ACC112 (cell line): ENCODE data around the gene PKM.
"Not testable (repeated sequence)": the region's sequence is repeated elsewhere in the genome, so short reads cannot be mapped to it uniquely, and the experiment has no call there.

Source experiments
- H2AFZ ChIP-seq: fragments of 200-600 bp; sonication (generic); one replicate; pipeline ENCODE4 v1.6.0; 2017; ENCODE audit warnings: antibody characterized with exemption, low read length; ENCODE audit not compliant: unreplicated experiment
- H3K27ac ChIP-seq: fragments of 200-600 bp; sonication (generic); 2 replicates; pipeline ENCODE4 v1.5.1; 2014; ENCODE audit warnings: low read depth, mild to moderate bottlenecking, antibody characterized with exemption, low read length, moderate library complexity
- H3K27me3 ChIP-seq: fragments of 200-600 bp; sonication (generic); 2 replicates; pipeline ENCODE4 v1.6.1; 2014; ENCODE audit warnings: mild to moderate bottlenecking, antibody characterized with exemption, low read length, moderate library complexity, mixed read lengths; ENCODE audit not compliant: insufficient read depth
- H3K36me3 ChIP-seq: fragments of 200-600 bp; sonication (generic); 2 replicates; pipeline ENCODE4 v1.6.1; 2016; ENCODE audit warnings: mild to moderate bottlenecking, antibody characterized with exemption, low read length, moderate library complexity, mixed read lengths; ENCODE audit not compliant: insufficient read depth
- H3K4me1 ChIP-seq: fragments of 200-600 bp; sonication (generic); one replicate; pipeline ENCODE4 v1.6.1; 2016; ENCODE audit warnings: low read length, mixed read lengths; ENCODE audit not compliant: insufficient read depth, unreplicated experiment, control insufficient read depth
- H3K4me3 ChIP-seq: fragments of 200-600 bp; sonication (generic); 2 replicates; pipeline ENCODE4 v1.5.1; 2014; ENCODE audit warnings: mild to moderate bottlenecking, low read depth, low read length
- H3K79me2 ChIP-seq: fragments of 200-600 bp; sonication (generic); one replicate; pipeline ENCODE4 v1.6.0; 2016; ENCODE audit warnings: low read length; ENCODE audit not compliant: control insufficient read depth, unreplicated experiment, insufficient read depth

The PKM gene

GRCh38 chr15:72231066-72231832, at the start of gene PKM:
TSS of gene PKM (minus strand) at chr15:72231190. CDS start at chr15:72219097, 12,093 bp downstream.
- H3K27ac ChIP-seq = peak within 1 kb of the TSS; percentile 96
- peak within 1 kb of the TSS; percentile 29 for H2AFZ ChIP-seq
- no peaks in the 10 kb centered on the region for H3K27me3 ChIP-seq
- peaks cover 15% of the 10 kb centered on the region for H3K4me1 ChIP-seq
- peaks cover 35% of the 10 kb centered on the region for H3K79me2 ChIP-seq
- H3K4me3 ChIP-seq = peak within 1 kb of the TSS; percentile 83
- H3K36me3 ChIP-seq = peaks cover 3% of the 10 kb centered on the region; the same call in 1 of the 2 replicates

- Histone ChIP-seq H3K4me3 (no peak overlapping the region), H3K79me2 (no peaks in the 10 kb centered on the region), H2AFZ (no peak overlapping the region), H3K36me3 (no peaks in the 10 kb centered on the region), H3K27ac (no peak overlapping the region), H3K27me3 (no peaks in the 10 kb centered on the region), H3K4me1 (no peaks in the 10 kb centered on the region)
These were observed 49.8 kb upstream of the PKM start for GRCh38 chr15:72280751-72281150.

GRCh38 chr15:72278737-72279136, 47.7 kb upstream of the PKM start:
- Histone ChIP-seq H2AFZ (no peak overlapping the region), H3K4me3 (no peak overlapping the region), H3K36me3 (no peaks in the 10 kb centered on the region), H3K4me1 (no peaks in the 10 kb centered on the region), H3K27ac (no peak overlapping the region), H3K27me3 (no peaks in the 10 kb centered on the region), H3K79me2 (no peaks in the 10 kb centered on the region)

- Histone ChIP-seq H3K36me3 (no peaks in the 10 kb centered on the region), H3K27ac (no peak overlapping the region), H3K79me2 (peaks cover 10% of the 10 kb centered on the region), H3K4me1 (peaks cover 8% of the 10 kb centered on the region), H3K27me3 (no peaks in the 10 kb centered on the region), H2AFZ (no peak overlapping the region), H3K4me3 (no peak overlapping the region)
These were observed 45.3 kb upstream of the PKM start for GRCh38 chr15:72276326-72276700.

- not testable (repeated sequence) for H2AFZ ChIP-seq, H3K36me3 ChIP-seq, H3K4me3 ChIP-seq, H3K27ac ChIP-seq, H3K27me3 ChIP-seq
- H3K79me2 ChIP-seq = peaks cover 15% of the 10 kb centered on the region
- H3K4me1 ChIP-seq = peaks cover 13% of the 10 kb centered on the region
These were observed 44.8 kb upstream of the PKM start for GRCh38 chr15:72275635-72276325.

- H2AFZ ChIP-seq = peak overlapping the region; percentile 93
- H3K4me3 ChIP-seq = peak overlapping the region; percentile 98
- peaks cover 32% of the 10 kb centered on the region for H3K79me2 ChIP-seq
- peaks cover 3% of the 10 kb centered on the region; the same call in 1 of the 2 replicates for H3K36me3 ChIP-seq
- H3K27me3 ChIP-seq = no peaks in the 10 kb centered on the region
- H3K27ac ChIP-seq = peak overlapping the region; percentile 20; the same call in 1 of the 2 replicates
- H3K4me1 ChIP-seq = peaks cover 17% of the 10 kb centered on the region
These were observed 42.0 kb upstream of the PKM start for GRCh38 chr15:72272997-72273352.

- Histone ChIP-seq H3K36me3 (peaks cover 3% of the 10 kb centered on the region), H3K4me1 (peaks cover 17% of the 10 kb centered on the region), H3K27me3 (no peaks in the 10 kb centered on the region), H3K79me2 (peaks cover 32% of the 10 kb centered on the region), H3K27ac (peak within 1 kb of the TSS; percentile 39), H2AFZ (peak within 1 kb of the TSS; percentile 93), H3K4me3 (peak within 1 kb of the TSS; percentile 98)
These were observed 41.4 kb upstream of the PKM start, which contains the start of gene PARP6 for GRCh38 chr15:72272213-72272996. TSS of gene PARP6 (minus strand) at chr15:72272554. CDS start at chr15:72267477, 5,077 bp downstream.

- Histone ChIP-seq H3K79me2 (peaks cover 32% of the 10 kb centered on the region), H3K4me1 (peaks cover 17% of the 10 kb centered on the region), H3K27ac (peak overlapping the region; percentile 39), H3K4me3 (peak overlapping the region; percentile 98), H3K27me3 (no peaks in the 10 kb centered on the region), H3K36me3 (peaks cover 8% of the 10 kb centered on the region), H2AFZ (peak overlapping the region; percentile 86)
These were observed 40.9 kb upstream of the PKM start for GRCh38 chr15:72271895-72272212.

- Histone ChIP-seq H3K27ac (peak overlapping the region; percentile 39; the same call in 1 of the 2 replicates), H3K79me2 (peaks cover 32% of the 10 kb centered on the region), H3K27me3 (no peaks in the 10 kb centered on the region), H3K36me3 (peaks cover 15% of the 10 kb centered on the region), H3K4me3 (peak overlapping the region; percentile 98), H3K4me1 (peaks cover 17% of the 10 kb centered on the region), H2AFZ (no peak overlapping the region)
These were observed 40.2 kb upstream of the PKM start for GRCh38 chr15:72271221-72271620.

- Histone ChIP-seq H3K27ac (no peak overlapping the region), H3K79me2 (peaks cover 32% of the 10 kb centered on the region), H3K4me3 (no peak overlapping the region), H2AFZ (no peak overlapping the region), H3K36me3 (peaks cover 29% of the 10 kb centered on the region), H3K27me3 (no peaks in the 10 kb centered on the region), H3K4me1 (peaks cover 17% of the 10 kb centered on the region)
These were observed 38.7 kb upstream of the PKM start for GRCh38 chr15:72269739-72270138.
